IPS-11a (cell line): ENCODE measurements around the gene PNPLA7.
A peak's percentile ranks its signal among the peaks of the same experiment; 100 is the strongest.

Experiments
- H3K4me3 ChIP-seq: one replicate; pipeline ENCODE4 v1.5.1; 2013; ENCODE audit warnings: low read depth, low read length, control low read depth

Gene PNPLA7

DNA sequence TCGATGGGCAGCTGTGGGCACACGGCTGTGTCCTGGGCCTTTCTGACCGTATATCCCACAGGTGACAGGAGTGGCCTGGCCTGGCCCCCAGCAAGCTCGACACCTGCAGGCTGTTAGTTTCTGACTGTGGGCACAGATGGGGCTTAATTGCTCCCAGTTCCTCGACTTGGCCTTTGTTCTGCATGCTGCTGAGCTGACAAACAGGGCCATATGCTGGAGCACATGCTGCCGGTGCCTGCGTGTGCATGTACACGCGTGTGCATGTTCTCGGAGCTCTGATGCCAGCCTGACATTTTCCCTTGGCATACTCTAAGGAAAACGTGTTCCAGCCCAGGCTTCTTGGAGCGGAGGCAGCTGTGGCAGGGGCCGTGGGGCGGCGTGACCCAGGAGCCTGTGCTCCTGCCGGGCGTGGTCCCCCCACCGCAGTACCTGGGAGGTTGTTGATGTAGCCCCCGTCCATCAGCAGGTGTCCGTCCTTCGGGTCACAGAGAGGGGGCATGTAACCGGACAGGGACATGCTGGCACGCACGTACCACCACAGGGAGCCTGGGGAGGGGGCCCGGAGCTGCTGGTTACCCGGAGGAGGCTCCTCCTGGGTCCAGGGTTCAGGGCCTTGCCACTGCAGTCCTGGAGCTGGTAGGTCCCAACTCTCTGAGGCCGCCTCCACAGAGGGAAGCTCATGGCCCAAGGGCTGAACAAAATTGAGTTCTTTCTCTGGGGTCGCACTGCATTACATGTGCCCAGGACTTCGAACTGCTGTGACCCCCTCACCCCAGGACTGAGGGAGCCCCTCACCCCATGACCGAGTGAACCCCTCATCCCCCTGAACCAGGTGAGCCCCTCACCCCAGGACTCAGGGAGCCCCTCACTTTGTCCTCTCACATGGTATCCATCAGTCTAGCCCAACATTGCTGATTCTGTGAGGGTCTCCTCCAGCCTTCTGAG lies 86.9 kb downstream of the PNPLA7 start:
- H3K4me3 ChIP-seq: no peak overlapping the region

- no peak overlapping the region for H3K4me3 ChIP-seq
These were observed 87.7 kb downstream of the PNPLA7 start for GRCh38 chr9:137462396-137462985.

- H3K4me3 ChIP-seq: no peak overlapping the region
These were observed 88.4 kb downstream of the PNPLA7 start for GRCh38 chr9:137461663-137462395.

DNA sequence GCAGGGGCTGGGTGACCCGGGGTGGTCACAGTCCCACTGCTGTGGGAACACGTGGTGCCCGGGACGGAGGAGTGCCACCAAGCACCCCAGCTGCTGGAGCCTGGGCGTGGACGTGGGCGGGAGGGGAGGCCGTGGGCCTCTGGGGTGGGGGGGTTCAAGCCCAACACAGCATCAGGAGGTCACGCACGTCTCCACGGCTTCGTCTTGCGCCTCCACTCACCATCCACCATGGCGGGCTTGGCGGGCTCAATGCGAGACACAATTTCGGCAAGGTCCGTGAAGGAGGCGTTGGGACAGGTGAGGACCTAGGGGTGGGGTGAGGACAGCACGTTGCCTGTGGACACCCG lies 88.9 kb downstream of the PNPLA7 start:
- H3K4me3 ChIP-seq: no peak overlapping the region

DNA sequence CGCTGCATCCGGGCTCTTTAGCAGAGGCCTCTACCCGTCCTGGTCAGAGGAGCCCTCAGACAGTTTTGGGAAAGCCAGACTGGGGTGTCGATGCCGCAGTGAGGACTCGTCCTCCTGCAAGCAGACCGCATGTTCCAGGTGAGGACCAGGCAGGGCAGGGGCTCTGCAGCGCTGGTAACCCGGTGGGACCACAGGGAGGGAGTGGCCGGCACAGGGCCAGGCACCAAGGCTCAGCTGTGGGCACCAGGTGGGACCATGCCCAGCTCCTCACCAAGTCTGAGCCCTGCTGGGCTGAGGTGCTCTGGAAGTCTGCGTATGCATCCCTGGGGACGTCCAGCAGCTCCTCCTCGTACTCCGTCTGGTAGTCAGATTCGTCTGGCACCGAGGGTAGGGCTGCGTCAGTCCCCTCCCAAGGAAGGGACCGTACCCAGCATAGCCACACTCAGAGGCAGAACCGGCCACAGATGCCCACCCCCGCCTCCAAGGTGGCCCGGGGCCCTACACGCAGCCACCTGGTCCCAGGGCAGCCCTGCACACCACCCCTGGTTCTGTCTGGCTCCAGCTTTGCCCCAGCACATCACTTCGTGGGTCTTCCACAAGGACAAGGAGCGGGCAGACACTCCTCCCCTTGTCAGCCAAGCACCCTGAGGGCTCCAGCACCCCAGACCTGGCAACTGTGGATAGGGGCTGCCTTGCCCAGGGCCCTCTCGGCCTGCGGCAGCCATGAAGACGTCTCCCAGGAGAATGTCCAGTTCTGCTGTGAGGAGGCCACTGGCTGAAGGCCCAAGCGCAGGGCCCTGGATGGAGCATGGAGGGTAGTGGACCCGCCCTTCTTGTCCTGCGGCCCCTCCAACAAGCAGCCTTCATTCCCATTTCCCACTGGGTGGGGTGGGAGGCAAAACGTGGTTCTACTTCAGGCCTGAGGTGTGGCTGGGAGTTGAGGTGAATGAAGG lies 89.6 kb downstream of the PNPLA7 start:
- H3K4me3 ChIP-seq: no peak overlapping the region

GRCh38 chr9:137459601-137460362 lies 90.4 kb downstream of the PNPLA7 start:
- no peak overlapping the region for H3K4me3 ChIP-seq

- peak within 1 kb of the TSS; percentile 47 for H3K4me3 ChIP-seq
These were observed 91.0 kb downstream of the PNPLA7 start, which contains the start of gene NSMF for GRCh38 chr9:137459152-137459600. TSS of gene NSMF (minus strand) at chr9:137459334. CDS start at chr9:137459102, 232 bp downstream.

DNA sequence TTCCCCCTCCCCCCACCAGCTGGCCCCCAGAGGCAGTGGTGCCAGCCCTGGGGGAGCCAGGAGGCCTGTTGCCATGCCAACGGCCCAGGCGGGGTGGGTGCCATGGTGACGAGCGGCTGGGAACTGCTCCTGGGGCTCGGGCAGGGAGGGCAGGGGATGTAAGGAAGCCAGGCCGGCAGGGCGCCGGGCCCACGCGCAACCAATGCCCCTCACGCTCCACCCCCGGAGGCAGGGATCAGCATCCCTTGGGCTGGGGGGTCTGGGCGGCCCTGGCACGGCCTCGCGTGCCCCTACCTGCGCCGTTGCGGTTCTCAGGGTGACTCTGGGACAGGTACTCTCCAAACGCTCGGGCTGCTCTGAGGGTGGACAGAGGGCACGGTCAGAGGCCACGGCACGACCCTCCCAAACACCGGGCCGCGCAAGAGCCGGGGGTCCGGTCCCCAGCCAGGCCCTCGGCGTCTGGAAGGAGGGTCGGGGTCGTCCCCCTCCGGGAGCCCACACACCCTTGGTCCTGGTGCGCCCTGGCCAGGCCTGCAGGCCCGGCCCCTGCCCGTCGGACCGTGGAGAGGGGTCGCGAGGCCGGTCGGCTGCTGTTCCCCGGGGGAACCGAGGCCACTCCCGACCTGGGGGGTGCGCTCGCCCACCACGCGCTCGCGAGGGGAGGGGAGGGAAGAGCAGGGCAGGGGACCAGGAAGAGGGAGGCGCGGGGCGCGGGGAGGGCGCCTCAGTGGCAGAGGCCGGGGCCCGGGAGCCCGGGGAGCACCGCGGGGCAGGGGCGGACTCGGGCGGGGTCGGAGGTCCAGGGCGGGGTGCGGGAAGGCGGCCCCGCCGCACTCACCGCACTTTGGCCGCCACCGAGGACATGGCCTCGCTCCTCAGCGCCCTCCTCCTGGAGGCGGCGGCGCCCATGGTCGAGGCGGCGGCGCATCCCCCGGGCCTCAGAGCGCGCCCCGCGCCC lies 91.7 kb downstream of the PNPLA7 start:
- H3K4me3 ChIP-seq: peak overlapping the region; percentile 47

DNA sequence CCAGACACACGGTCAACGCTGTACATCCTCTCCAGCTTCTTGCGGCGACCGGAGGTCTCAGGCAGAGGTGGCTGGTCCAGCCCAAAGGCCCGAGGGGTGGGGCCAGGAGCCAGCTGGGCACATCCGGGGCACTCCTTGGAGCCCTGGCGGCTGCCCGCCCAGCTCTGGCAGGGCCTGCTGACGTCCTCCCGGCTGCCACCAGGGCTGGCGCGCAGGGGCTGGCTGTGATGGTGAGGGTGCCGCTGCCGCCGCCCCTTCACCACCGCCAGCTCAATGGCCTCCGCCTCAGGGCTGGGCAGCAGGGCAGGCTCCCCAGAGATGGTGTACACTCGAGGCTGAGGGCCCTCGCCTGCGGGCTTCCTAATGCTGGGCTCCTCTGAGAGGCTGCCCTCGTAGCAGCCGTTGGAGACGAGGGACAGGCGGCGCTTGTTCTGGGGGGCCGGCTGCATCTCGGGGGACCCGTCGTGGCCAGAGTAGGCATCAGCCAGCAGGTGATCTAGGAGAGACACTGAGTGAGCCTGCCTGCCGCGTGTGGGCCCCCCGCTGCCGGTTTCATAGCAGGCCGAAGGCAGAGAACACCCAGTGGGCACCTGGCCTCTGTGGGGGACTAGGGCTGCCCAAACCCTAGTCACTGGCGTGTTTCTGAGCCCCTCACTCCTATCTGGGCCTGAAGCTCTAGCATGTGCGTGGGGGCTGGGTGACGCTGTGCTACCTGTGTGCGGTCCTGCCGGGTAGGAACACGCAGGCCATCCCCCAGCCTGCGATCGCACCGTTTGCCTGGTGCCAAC lies 92.6 kb downstream of the PNPLA7 start:
- no peak overlapping the region for H3K4me3 ChIP-seq

- no peak overlapping the region for H3K4me3 ChIP-seq
These were observed 93.3 kb downstream of the PNPLA7 start for GRCh38 chr9:137456864-137457405.

DNA sequence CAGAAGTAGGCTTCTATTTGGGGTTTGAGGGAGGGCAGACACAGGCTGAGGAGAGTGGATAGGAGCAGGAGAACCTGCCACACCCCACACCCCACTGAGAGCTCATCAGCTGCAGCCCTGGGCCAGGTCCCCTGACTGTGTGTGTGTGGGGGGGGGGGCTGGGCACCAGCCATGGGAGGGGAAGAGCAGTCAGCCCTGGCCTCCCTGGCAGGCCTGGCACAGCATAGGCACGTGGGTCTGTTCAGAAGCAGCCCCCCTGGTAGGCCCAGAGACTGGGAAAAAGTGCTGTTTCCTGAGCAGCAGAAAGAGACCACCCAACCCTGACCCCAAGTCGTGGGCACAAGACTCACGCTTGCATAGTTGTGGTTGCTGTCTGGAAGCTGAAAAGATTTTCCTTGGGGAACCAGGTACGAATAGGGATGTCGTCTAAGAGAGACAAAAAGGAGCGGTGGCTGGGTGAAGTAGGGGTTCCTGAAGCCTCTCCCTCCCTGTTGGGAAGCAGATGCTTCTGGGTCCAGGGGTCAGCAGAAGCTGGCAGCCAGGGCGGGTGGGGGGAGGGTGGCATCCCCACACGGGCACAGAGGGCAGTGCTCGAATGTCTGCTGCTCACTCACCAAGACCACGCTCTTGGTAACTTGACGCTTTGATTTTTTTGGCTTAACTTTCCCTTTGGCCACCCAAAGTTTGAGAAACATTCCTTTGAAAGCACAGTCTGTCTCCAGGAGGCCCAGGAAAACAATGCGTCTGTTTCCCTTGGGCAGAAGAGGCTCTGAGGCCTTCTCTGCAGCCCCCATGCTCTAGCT lies 93.9 kb downstream of the PNPLA7 start:
- H3K4me3 ChIP-seq: no peak overlapping the region

- no peak overlapping the region for H3K4me3 ChIP-seq
These were observed 94.7 kb downstream of the PNPLA7 start for GRCh38 chr9:137455359-137455991.

DNA sequence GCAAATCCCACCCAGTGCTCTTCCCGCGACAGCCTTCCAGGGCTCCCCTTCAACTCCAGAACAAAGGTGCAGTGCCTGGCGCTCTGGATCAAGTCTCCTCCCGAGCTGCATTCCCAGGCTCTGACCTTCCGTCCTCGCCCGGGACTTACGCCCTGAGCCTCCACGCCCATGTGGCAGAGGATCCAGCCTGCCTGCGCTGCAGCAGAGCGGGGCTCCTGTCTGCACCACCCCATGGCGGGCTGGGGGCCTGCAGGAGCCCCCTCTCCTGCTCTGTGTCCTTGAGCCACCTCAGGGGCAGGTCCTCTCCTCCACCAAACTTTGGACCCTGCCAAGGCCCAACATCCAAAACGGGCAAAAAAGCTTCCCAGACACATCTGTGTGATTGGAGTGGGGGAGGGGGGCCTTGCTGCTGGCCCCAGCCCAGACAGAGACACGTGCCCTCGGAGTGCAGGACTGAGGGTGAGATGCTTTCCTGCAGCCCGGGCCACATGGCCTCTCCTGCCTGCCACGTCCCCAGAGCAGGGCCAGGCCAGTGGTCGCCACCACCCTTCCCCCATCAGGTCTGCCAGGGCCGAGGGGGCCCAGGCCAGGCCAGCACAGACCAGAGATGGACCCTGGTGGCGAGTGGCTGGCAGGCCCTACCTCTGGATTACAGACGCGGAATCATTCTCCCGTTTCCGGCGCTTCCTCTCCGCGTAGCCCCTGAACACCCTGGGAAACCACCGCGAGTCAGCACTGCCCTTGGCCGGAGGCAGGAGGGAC lies 95.4 kb downstream of the PNPLA7 start:
- peak overlapping the region; percentile 24 for H3K4me3 ChIP-seq

- peak overlapping the region; percentile 24 for H3K4me3 ChIP-seq
These were observed 96.0 kb downstream of the PNPLA7 start for GRCh38 chr9:137454145-137454596.

- peak overlapping the region; percentile 17 for H3K4me3 ChIP-seq
These were observed 96.5 kb downstream of the PNPLA7 start for GRCh38 chr9:137453643-137454081.
